Neural progenitor cell (in vitro differentiated cells): ENCODE measurements around the gene PRICKLE1. TPM values are rescaled to one million over a fixed set of nuclear protein-coding genes. Genes with fewer than 3 reads are reported as not detected.

Experiments used
- DNase-seq: peaks from one replicate; pipeline ENCODE4 v3.0.0-alpha.2; 2016; ENCODE audit warnings: low spot score
- H2AFZ ChIP-seq: fragments of 200-600 bp; sonication (generic); replicated peaks from 2 replicates; pipeline ENCODE4 v1.6.1; 2016; ENCODE audit warnings: antibody characterized with exemption
- H3F3A ChIP-seq: fragments of 200-600 bp; sonication (generic); 2 replicates; pipeline ENCODE4 v1.6.1; 2016; ENCODE audit warnings: antibody characterized with exemption, low read depth
- H3K27ac ChIP-seq: fragments of 200-600 bp; sonication (generic); 2 replicates; pipeline ENCODE4 v1.5.1; 2016; ENCODE audit warnings: mild to moderate bottlenecking
- H3K27me3 ChIP-seq: fragments of 200-600 bp; sonication (generic); 2 replicates; pipeline ENCODE4 v1.6.1; 2016; ENCODE audit warnings: mild to moderate bottlenecking, moderate library complexity
- H3K36me3 ChIP-seq: fragments of 200-600 bp; sonication (generic); 2 replicates; pipeline ENCODE4 v1.5.1; 2016
- H3K4me1 ChIP-seq: fragments of 200-600 bp; sonication (generic); 2 replicates; pipeline ENCODE4 v1.6.1; 2016; ENCODE audit warnings: mixed run types
- H3K4me2 ChIP-seq: fragments of 200-600 bp; sonication (generic); 2 replicates; pipeline ENCODE4 v1.6.1; 2016
- H3K4me3 ChIP-seq: fragments of 200-600 bp; sonication (generic); 2 replicates; pipeline ENCODE4 v1.5.1; 2016
- H3K79me2 ChIP-seq: fragments of 200-600 bp; sonication (generic); 2 replicates; pipeline ENCODE4 v1.6.1; 2016; ENCODE audit warnings: low read depth
- H3K9ac ChIP-seq: fragments of 200-600 bp; sonication (generic); 2 replicates; pipeline ENCODE4 v1.6.1; 2016
- H3K9me3 ChIP-seq: fragments of 200-600 bp; sonication (generic); 2 replicates; pipeline ENCODE4 v1.5.1; 2016; ENCODE audit warnings: low read depth
- H4K20me1 ChIP-seq: fragments of 200-600 bp; sonication (generic); 2 replicates; pipeline ENCODE4 v1.6.1; 2016; ENCODE audit warnings: low read depth
- H3K27ac Mint-ChIP-seq: 3 replicates; pipeline ENCODE4 v1.8.0; 2021; ENCODE audit warnings: mixed read lengths
- H3K27me3 Mint-ChIP-seq: 2 replicates; pipeline ENCODE4 v1.8.0; 2022; ENCODE audit warnings: low read depth, mild to moderate bottlenecking, inconsistent platforms, moderate library complexity, mixed read lengths; ENCODE audit not compliant: insufficient read depth
- H3K36me3 Mint-ChIP-seq: 3 replicates; pipeline ENCODE4 v1.8.0; 2021; ENCODE audit warnings: mixed read lengths
- H3K4me1 Mint-ChIP-seq: 3 replicates; pipeline ENCODE4 v1.8.0; 2021; ENCODE audit warnings: mixed read lengths
- H3K4me3 Mint-ChIP-seq: 3 replicates; pipeline ENCODE4 v1.8.0; 2021; ENCODE audit warnings: mild to moderate bottlenecking, moderate library complexity, mixed read lengths
- H3K9me3 Mint-ChIP-seq: 3 replicates; pipeline ENCODE4 v1.8.0; 2020; ENCODE audit warnings: mixed read lengths
- EZH2 ChIP-seq: fragments of 200-600 bp; sonication (generic); IDR thresholded peaks from 2 replicates; pipeline ENCODE4 v1.6.1; 2017; ENCODE audit warnings: antibody characterized with exemption, mild to moderate bottlenecking, moderate library complexity
- EZH2phosphoT487 ChIP-seq: fragments of 200-600 bp; sonication (generic); IDR thresholded peaks from 2 replicates; pipeline ENCODE4 v1.6.1; 2017; ENCODE audit warnings: antibody characterized with exemption
- total RNA-seq: library from RNA; depleted of rRNA; stranded (reverse); fragments of >200 nt; gene quantifications from 2 replicates; pipeline ENCODE4 v1.2.3, GENCODE V29; 2015; ENCODE audit warnings: low replicate concordance
- TF ChIP-seq, protein P1 (sequence below): fragments of 200-600 bp; sonication (generic); IDR thresholded peaks from 2 replicates; pipeline ENCODE4 v1.5.1; 2017; ENCODE audit warnings: antibody characterized with exemption, mild to moderate bottlenecking

PRICKLE1 gene
- total RNA-seq, 1 donor from 2014 or later, result 4.0 TPM

DNA sequence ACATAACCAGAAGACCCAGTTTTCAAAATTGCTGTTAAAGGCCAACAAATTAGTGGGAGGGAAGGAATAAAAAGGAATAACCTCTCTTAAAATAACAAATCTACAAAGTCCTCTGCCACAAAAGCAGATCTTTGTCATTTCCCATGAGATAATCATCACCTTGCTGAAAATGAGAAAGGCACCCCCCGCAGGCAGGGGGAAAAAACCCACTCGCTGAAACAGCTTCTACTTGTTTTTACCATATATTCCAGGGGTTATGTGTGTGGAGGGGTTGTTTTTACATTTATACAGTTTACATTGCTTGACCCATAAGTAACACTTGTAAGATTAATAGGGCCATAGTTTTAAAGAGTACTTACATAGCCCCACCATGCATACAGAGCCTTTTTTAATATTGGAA lies 131.0 kb downstream of the PRICKLE1 start:
- Histone ChIP-seq H3K79me2 (no peaks in the 10 kb centered on the region), H3K36me3 (no peaks in the 10 kb centered on the region), H3K4me1 (no peaks in the 10 kb centered on the region), H3K9ac (no peak overlapping the region), H2AFZ (no peak overlapping the region), H3K9me3 (no peaks in the 10 kb centered on the region), H3K4me2 (no peak overlapping the region), H3K4me3 (no peak overlapping the region), H3K27me3 (no peaks in the 10 kb centered on the region), H3K27ac (no peak overlapping the region), H3F3A (no peaks in the 10 kb centered on the region), H4K20me1 (no peaks in the 10 kb centered on the region)
- Mint-ChIP-seq H3K4me1 (no peaks in the 10 kb centered on the region), H3K9me3 (no peaks in the 10 kb centered on the region), H3K4me3 (no peak overlapping the region), H3K27me3 (no peaks in the 10 kb centered on the region), H3K36me3 (peaks cover 16% of the 10 kb centered on the region), H3K27ac (no peak overlapping the region)
- DNase-seq, result no peak
- TF ChIP-seq EZH2, result no peak
- TF ChIP-seq EZH2phosphoT487, result no peak
- TF ChIP-seq, protein P1, sequence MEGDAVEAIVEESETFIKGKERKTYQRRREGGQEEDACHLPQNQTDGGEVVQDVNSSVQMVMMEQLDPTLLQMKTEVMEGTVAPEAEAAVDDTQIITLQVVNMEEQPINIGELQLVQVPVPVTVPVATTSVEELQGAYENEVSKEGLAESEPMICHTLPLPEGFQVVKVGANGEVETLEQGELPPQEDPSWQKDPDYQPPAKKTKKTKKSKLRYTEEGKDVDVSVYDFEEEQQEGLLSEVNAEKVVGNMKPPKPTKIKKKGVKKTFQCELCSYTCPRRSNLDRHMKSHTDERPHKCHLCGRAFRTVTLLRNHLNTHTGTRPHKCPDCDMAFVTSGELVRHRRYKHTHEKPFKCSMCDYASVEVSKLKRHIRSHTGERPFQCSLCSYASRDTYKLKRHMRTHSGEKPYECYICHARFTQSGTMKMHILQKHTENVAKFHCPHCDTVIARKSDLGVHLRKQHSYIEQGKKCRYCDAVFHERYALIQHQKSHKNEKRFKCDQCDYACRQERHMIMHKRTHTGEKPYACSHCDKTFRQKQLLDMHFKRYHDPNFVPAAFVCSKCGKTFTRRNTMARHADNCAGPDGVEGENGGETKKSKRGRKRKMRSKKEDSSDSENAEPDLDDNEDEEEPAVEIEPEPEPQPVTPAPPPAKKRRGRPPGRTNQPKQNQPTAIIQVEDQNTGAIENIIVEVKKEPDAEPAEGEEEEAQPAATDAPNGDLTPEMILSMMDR, result no peak

DNA sequence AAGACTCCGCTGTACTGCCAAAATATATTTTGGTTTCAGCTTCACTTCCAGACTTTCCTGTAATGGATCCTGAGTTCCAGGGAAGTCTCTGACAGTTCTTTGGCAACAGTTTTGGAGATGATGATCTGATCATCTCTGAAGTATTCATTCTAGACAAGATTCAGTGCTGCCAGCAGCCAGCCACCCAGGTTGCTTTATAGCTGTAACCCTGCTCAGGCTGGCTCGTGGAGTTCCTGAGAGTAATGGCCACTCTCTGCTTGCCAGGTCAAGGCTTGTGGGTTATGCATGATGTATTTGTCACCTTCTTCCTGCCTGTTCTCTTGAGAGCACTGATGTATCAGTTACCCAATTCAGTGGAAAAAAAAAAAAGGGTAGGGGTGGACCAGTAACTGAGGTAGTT lies 139.3 kb downstream of the PRICKLE1 start:
- TF ChIP-seq EZH2, result no peak
- no peak for TF ChIP-seq EZH2phosphoT487
- TF ChIP-seq, protein P1, result no peak
- Mint-ChIP-seq H3K36me3 (peaks cover 25% of the 10 kb centered on the region), H3K27ac (no peak overlapping the region), H3K4me3 (no peak overlapping the region), H3K4me1 (peaks cover 2% of the 10 kb centered on the region), H3K27me3 (no peaks in the 10 kb centered on the region), H3K9me3 (no peaks in the 10 kb centered on the region)
- Histone ChIP-seq H4K20me1 (no peaks in the 10 kb centered on the region), H3K9ac (no peak overlapping the region), H3K4me2 (no peak overlapping the region), H3K27me3 (no peaks in the 10 kb centered on the region), H3K79me2 (no peaks in the 10 kb centered on the region), H3K9me3 (no peaks in the 10 kb centered on the region), H3K4me3 (no peak overlapping the region), H3K27ac (no peak overlapping the region), H3K4me1 (peaks cover 26% of the 10 kb centered on the region), H3F3A (peaks cover 19% of the 10 kb centered on the region), H2AFZ (no peak overlapping the region), H3K36me3 (no peaks in the 10 kb centered on the region)
- DNase-seq, result no peak

DNA sequence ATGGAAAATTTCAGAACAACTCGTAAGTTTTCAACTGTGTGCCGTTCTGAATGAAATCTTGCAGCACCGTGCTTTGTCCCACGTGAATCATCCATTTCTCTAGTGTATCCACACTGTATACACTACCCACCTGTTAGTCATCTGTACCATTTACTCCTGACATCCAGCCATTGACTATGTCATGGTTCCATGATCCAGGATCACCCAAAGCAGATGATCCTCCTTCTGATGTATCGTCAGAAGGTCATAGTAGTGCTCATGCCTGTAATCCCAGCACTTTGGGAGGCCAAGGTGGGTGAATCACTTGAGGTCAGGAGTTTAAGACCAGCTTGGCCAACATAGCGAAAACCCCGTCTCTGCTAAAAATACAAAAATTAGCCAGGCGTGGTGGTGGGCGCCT lies 140.7 kb downstream of the PRICKLE1 start:
- H3F3A ChIP-seq, result peaks cover 19% of the 10 kb centered on the region
- Mint-ChIP-seq H3K4me3 (no peak overlapping the region), H3K36me3 (peaks cover 38% of the 10 kb centered on the region), H3K4me1 (peaks cover 2% of the 10 kb centered on the region), H3K27me3 (no peaks in the 10 kb centered on the region), H3K9me3 (peaks cover 4% of the 10 kb centered on the region), H3K27ac (no peak overlapping the region)
- H3K27me3 ChIP-seq, result no peaks in the 10 kb centered on the region
- H3K9me3 ChIP-seq, result no peaks in the 10 kb centered on the region
- H3K79me2 ChIP-seq, result no peaks in the 10 kb centered on the region
- H4K20me1 ChIP-seq, result no peaks in the 10 kb centered on the region
- H3K4me1 ChIP-seq, result peaks cover 26% of the 10 kb centered on the region
- H3K27ac ChIP-seq, result no peak overlapping the region
- no peak for DNase-seq
- no peak overlapping the region for H2AFZ ChIP-seq
- H3K36me3 ChIP-seq, result no peaks in the 10 kb centered on the region
- H3K9ac ChIP-seq, result no peak overlapping the region
- H3K4me2 ChIP-seq, result no peak overlapping the region
- TF ChIP-seq EZH2phosphoT487, result no peak
- TF ChIP-seq, protein P1, result no peak
- TF ChIP-seq EZH2, result no peak
- no peak overlapping the region for H3K4me3 ChIP-seq
